Measurements from ENCODE around the gene FLRT2.

FLRT2 gene

GRCh38 chr14:85662096-85662495 lies 132.2 kb downstream of the FLRT2 start:
- H3K36me3 ChIP-seq (ENCODE audit: control insufficient read depth in 5 of 5, insufficient read depth in 5 of 5, low read length in 5 of 5): no peaks in the 10 kb centered on the region

GRCh38 chr14:85663256-85663655 lies 133.3 kb downstream of the FLRT2 start:
- Histone ChIP-seq H3K4me1 (ENCODE audit: control insufficient read depth in 5 of 5, insufficient read depth in 5 of 5, low read length in 5 of 5) (no peaks in the 10 kb centered on the region), H3K27ac (ENCODE audit: low read depth, low read length) (no peak overlapping the region), H3K4me3 (ENCODE audit: low read depth in 1 of 5, low read length in 5 of 5) (no peak overlapping the region), H3K27me3 (ENCODE audit: control insufficient read depth in 5 of 5, insufficient read depth in 4 of 5, low read length in 5 of 5) (no peaks in the 10 kb centered on the region), H3K9ac (ENCODE audit: low read length in 5 of 5) (no peak overlapping the region), H3K9me3 (ENCODE audit: control insufficient read depth in 5 of 5, low read length in 5 of 5) (no peaks in the 10 kb centered on the region), H3K36me3 (ENCODE audit: control insufficient read depth in 5 of 5, insufficient read depth in 5 of 5, low read length in 5 of 5) (no peaks in the 10 kb centered on the region)

More at GRCh38 chr14:85662096-85662495, 132.2 kb downstream of the FLRT2 start:
- Histone ChIP-seq H3K27ac (ENCODE audit: low read depth, low read length) (no peak overlapping the region), H3K9me3 (ENCODE audit: control insufficient read depth in 5 of 5, low read length in 5 of 5) (no peaks in the 10 kb centered on the region), H3K9ac (ENCODE audit: low read length in 5 of 5) (no peak overlapping the region), H3K27me3 (ENCODE audit: control insufficient read depth in 5 of 5, insufficient read depth in 4 of 5, low read length in 5 of 5) (no peaks in the 10 kb centered on the region), H3K4me3 (ENCODE audit: low read depth in 1 of 5, low read length in 5 of 5) (no peak overlapping the region), H3K4me1 (ENCODE audit: control insufficient read depth in 5 of 5, insufficient read depth in 5 of 5, low read length in 5 of 5) (no peaks in the 10 kb centered on the region)

- H3K36me3 ChIP-seq (ENCODE audit: control insufficient read depth in 5 of 5, insufficient read depth in 5 of 5, low read length in 5 of 5): no peaks in the 10 kb centered on the region
- H3K4me3 ChIP-seq (ENCODE audit: low read depth in 1 of 5, low read length in 5 of 5): no peak overlapping the region
- no peaks in the 10 kb centered on the region for H3K27me3 ChIP-seq (ENCODE audit: control insufficient read depth in 5 of 5, insufficient read depth in 4 of 5, low read length in 5 of 5)
- H3K4me1 ChIP-seq (ENCODE audit: control insufficient read depth in 5 of 5, insufficient read depth in 5 of 5, low read length in 5 of 5): no peaks in the 10 kb centered on the region
- H3K9ac ChIP-seq (ENCODE audit: low read length in 5 of 5): no peak overlapping the region
- H3K9me3 ChIP-seq (ENCODE audit: control insufficient read depth in 5 of 5, low read length in 5 of 5): no peaks in the 10 kb centered on the region
- no peak overlapping the region for H3K27ac ChIP-seq (ENCODE audit: low read depth, low read length)
Observed at GRCh38 chr14:85663667-85664066, 133.7 kb downstream of the FLRT2 start.

GRCh38 chr14:85675957-85676356 lies 146.0 kb downstream of the FLRT2 start:
- Histone ChIP-seq H3K4me3 (ENCODE audit: low read depth in 1 of 5, low read length in 5 of 5) (no peak overlapping the region), H3K9me3 (ENCODE audit: control insufficient read depth in 5 of 5, low read length in 5 of 5) (peaks cover 0 to 3% (median 0%) of the 10 kb centered on the region in 5 donors), H3K27ac (ENCODE audit: low read depth, low read length) (no peak overlapping the region), H3K4me1 (ENCODE audit: control insufficient read depth in 5 of 5, insufficient read depth in 5 of 5, low read length in 5 of 5) (no peaks in the 10 kb centered on the region), H3K36me3 (ENCODE audit: control insufficient read depth in 5 of 5, insufficient read depth in 5 of 5, low read length in 5 of 5) (no peaks in the 10 kb centered on the region), H3K27me3 (ENCODE audit: control insufficient read depth in 5 of 5, insufficient read depth in 4 of 5, low read length in 5 of 5) (no peaks in the 10 kb centered on the region), H3K9ac (ENCODE audit: low read length in 5 of 5) (no peak overlapping the region)

- Histone ChIP-seq H3K9ac (ENCODE audit: low read length in 5 of 5) (no peak overlapping the region), H3K27me3 (ENCODE audit: control insufficient read depth in 5 of 5, insufficient read depth in 4 of 5, low read length in 5 of 5) (no peaks in the 10 kb centered on the region), H3K9me3 (ENCODE audit: control insufficient read depth in 5 of 5, low read length in 5 of 5) (no peaks in the 10 kb centered on the region), H3K4me1 (ENCODE audit: control insufficient read depth in 5 of 5, insufficient read depth in 5 of 5, low read length in 5 of 5) (peaks cover 2 to 21% (median 11%) of the 10 kb centered on the region in 5 donors), H3K36me3 (ENCODE audit: control insufficient read depth in 5 of 5, insufficient read depth in 5 of 5, low read length in 5 of 5) (no peaks in the 10 kb centered on the region), H3K27ac (ENCODE audit: low read depth, low read length) (peak overlapping the region; percentile 57), H3K4me3 (ENCODE audit: low read depth in 1 of 5, low read length in 5 of 5) (no peak overlapping the region)
Observed at GRCh38 chr14:85686908-85687307, 157.0 kb downstream of the FLRT2 start.

GRCh38 chr14:85687456-85687855 lies 157.5 kb downstream of the FLRT2 start:
- Histone ChIP-seq H3K4me3 (ENCODE audit: low read depth in 1 of 5, low read length in 5 of 5) (no peak overlapping the region), H3K27me3 (ENCODE audit: control insufficient read depth in 5 of 5, insufficient read depth in 4 of 5, low read length in 5 of 5) (no peaks in the 10 kb centered on the region), H3K9me3 (ENCODE audit: control insufficient read depth in 5 of 5, low read length in 5 of 5) (no peaks in the 10 kb centered on the region), H3K36me3 (ENCODE audit: control insufficient read depth in 5 of 5, insufficient read depth in 5 of 5, low read length in 5 of 5) (no peaks in the 10 kb centered on the region), H3K4me1 (ENCODE audit: control insufficient read depth in 5 of 5, insufficient read depth in 5 of 5, low read length in 5 of 5) (peaks cover 2 to 21% (median 11%) of the 10 kb centered on the region in 5 donors), H3K27ac (ENCODE audit: low read depth, low read length) (peak overlapping the region; percentile 57), H3K9ac (ENCODE audit: low read length in 5 of 5) (no peak overlapping the region)

- Histone ChIP-seq H3K27me3 (ENCODE audit: control insufficient read depth in 5 of 5, insufficient read depth in 4 of 5, low read length in 5 of 5) (no peaks in the 10 kb centered on the region), H3K4me1 (ENCODE audit: control insufficient read depth in 5 of 5, insufficient read depth in 5 of 5, low read length in 5 of 5) (peaks cover 2 to 21% (median 11%) of the 10 kb centered on the region in 5 donors), H3K9ac (ENCODE audit: low read length in 5 of 5) (no peak overlapping the region), H3K27ac (ENCODE audit: low read depth, low read length) (peak overlapping the region; percentile 57), H3K9me3 (ENCODE audit: control insufficient read depth in 5 of 5, low read length in 5 of 5) (no peaks in the 10 kb centered on the region), H3K4me3 (ENCODE audit: low read depth in 1 of 5, low read length in 5 of 5) (no peak overlapping the region), H3K36me3 (ENCODE audit: control insufficient read depth in 5 of 5, insufficient read depth in 5 of 5, low read length in 5 of 5) (no peaks in the 10 kb centered on the region)
Observed at GRCh38 chr14:85688006-85688405, 158.1 kb downstream of the FLRT2 start.

GRCh38 chr14:85695300-85695699 lies 165.4 kb downstream of the FLRT2 start:
- Histone ChIP-seq H3K9me3 (ENCODE audit: control insufficient read depth in 5 of 5, low read length in 5 of 5) (no peaks in the 10 kb centered on the region), H3K36me3 (ENCODE audit: control insufficient read depth in 5 of 5, insufficient read depth in 5 of 5, low read length in 5 of 5) (no peaks in the 10 kb centered on the region), H3K4me1 (ENCODE audit: control insufficient read depth in 5 of 5, insufficient read depth in 5 of 5, low read length in 5 of 5) (no peaks in the 10 kb centered on the region), H3K27ac (ENCODE audit: low read depth, low read length) (no peak overlapping the region), H3K4me3 (ENCODE audit: low read depth in 1 of 5, low read length in 5 of 5) (no peak overlapping the region), H3K9ac (ENCODE audit: low read length in 5 of 5) (no peak overlapping the region), H3K27me3 (ENCODE audit: control insufficient read depth in 5 of 5, insufficient read depth in 4 of 5, low read length in 5 of 5) (no peaks in the 10 kb centered on the region)

- H3K36me3 ChIP-seq (ENCODE audit: control insufficient read depth in 5 of 5, insufficient read depth in 5 of 5, low read length in 5 of 5): no peaks in the 10 kb centered on the region
- no peak overlapping the region for H3K4me3 ChIP-seq (ENCODE audit: low read depth in 1 of 5, low read length in 5 of 5)
- no peaks in the 10 kb centered on the region for H3K9me3 ChIP-seq (ENCODE audit: control insufficient read depth in 5 of 5, low read length in 5 of 5)
- no peaks in the 10 kb centered on the region for H3K27me3 ChIP-seq (ENCODE audit: control insufficient read depth in 5 of 5, insufficient read depth in 4 of 5, low read length in 5 of 5)
- peaks cover 0 to 4% (median 3%) of the 10 kb centered on the region in 5 donors for H3K4me1 ChIP-seq (ENCODE audit: control insufficient read depth in 5 of 5, insufficient read depth in 5 of 5, low read length in 5 of 5)
- no peak overlapping the region for H3K9ac ChIP-seq (ENCODE audit: low read length in 5 of 5)
- H3K27ac ChIP-seq (ENCODE audit: low read depth, low read length): no peak overlapping the region
Observed at GRCh38 chr14:85701116-85701515, 171.2 kb downstream of the FLRT2 start.

- Histone ChIP-seq H3K4me3 (ENCODE audit: low read depth in 1 of 5, low read length in 5 of 5) (no peak overlapping the region), H3K4me1 (ENCODE audit: control insufficient read depth in 5 of 5, insufficient read depth in 5 of 5, low read length in 5 of 5) (peaks cover 0 to 4% (median 3%) of the 10 kb centered on the region in 5 donors), H3K27ac (ENCODE audit: low read depth, low read length) (no peak overlapping the region), H3K36me3 (ENCODE audit: control insufficient read depth in 5 of 5, insufficient read depth in 5 of 5, low read length in 5 of 5) (no peaks in the 10 kb centered on the region), H3K27me3 (ENCODE audit: control insufficient read depth in 5 of 5, insufficient read depth in 4 of 5, low read length in 5 of 5) (no peaks in the 10 kb centered on the region), H3K9me3 (ENCODE audit: control insufficient read depth in 5 of 5, low read length in 5 of 5) (no peaks in the 10 kb centered on the region), H3K9ac (ENCODE audit: low read length in 5 of 5) (no peak overlapping the region)
Observed at GRCh38 chr14:85701763-85702162, 171.8 kb downstream of the FLRT2 start.

GRCh38 chr14:85702191-85702590 lies 172.2 kb downstream of the FLRT2 start:
- Histone ChIP-seq H3K9me3 (ENCODE audit: control insufficient read depth in 5 of 5, low read length in 5 of 5) (no peaks in the 10 kb centered on the region), H3K27ac (ENCODE audit: low read depth, low read length) (no peak overlapping the region), H3K9ac (ENCODE audit: low read length in 5 of 5) (no peak overlapping the region), H3K27me3 (ENCODE audit: control insufficient read depth in 5 of 5, insufficient read depth in 4 of 5, low read length in 5 of 5) (no peaks in the 10 kb centered on the region), H3K4me3 (ENCODE audit: low read depth in 1 of 5, low read length in 5 of 5) (no peak overlapping the region), H3K4me1 (ENCODE audit: control insufficient read depth in 5 of 5, insufficient read depth in 5 of 5, low read length in 5 of 5) (peaks cover 0 to 4% (median 3%) of the 10 kb centered on the region in 5 donors), H3K36me3 (ENCODE audit: control insufficient read depth in 5 of 5, insufficient read depth in 5 of 5, low read length in 5 of 5) (no peaks in the 10 kb centered on the region)
